OCI-LY3 (cell line): ENCODE measurements around the gene MYH15.

Experiments
- H2AFZ ChIP-seq: fragments of 200-600, 300-600 bp; shearing (Covaris generic); 2 replicates; pipeline ENCODE4 v1.6.0; 2014; ENCODE audit warnings: antibody characterized with exemption, low read depth, low read length
- H3K27ac ChIP-seq: fragments of 200-600, 300-600 bp; sonication (generic); 2 replicates; pipeline ENCODE4 v1.5.1; 2014; ENCODE audit warnings: mild to moderate bottlenecking, low read length, moderate library complexity, mixed read lengths
- H3K27me3 ChIP-seq: fragments of 200-600, 300-600 bp; sonication (generic); 2 replicates; pipeline ENCODE4 v1.6.1; 2014; ENCODE audit warnings: low read depth, low read length, mixed read lengths
- H3K36me3 ChIP-seq: fragments of 200-600, 300-600 bp; sonication (generic); replicated peaks from 2 replicates; pipeline ENCODE3; 2014; ENCODE audit warnings: low read depth, low read length, mixed read lengths
- H3K4me1 ChIP-seq: fragments of 300-600, 200-600 bp; sonication (generic); 2 replicates; pipeline ENCODE4 v1.6.1; 2014; ENCODE audit warnings: low read length, mixed read lengths
- H3K4me2 ChIP-seq: fragments of 200-600, 300-600 bp; sonication (generic); 2 replicates; pipeline ENCODE4 v1.6.1; 2014; ENCODE audit warnings: low read length, mixed read lengths
- H3K4me3 ChIP-seq: fragments of 300-600, 200-600 bp; sonication (generic); 2 replicates; pipeline ENCODE4 v1.5.1; 2014; ENCODE audit warnings: antibody characterized with exemption, mild to moderate bottlenecking, low read length, moderate library complexity
- H3K79me2 ChIP-seq: fragments of 300-600, 200-600 bp; shearing (Covaris generic); 2 replicates; pipeline ENCODE4 v1.6.1; 2014; ENCODE audit warnings: mild to moderate bottlenecking, low read length, mixed read lengths
- H3K9ac ChIP-seq: fragments of 300-600, 200-600 bp; shearing (Covaris generic); 2 replicates; pipeline ENCODE4 v1.6.0; 2014; ENCODE audit warnings: mild to moderate bottlenecking, low read length, moderate library complexity
- H3K9me3 ChIP-seq: fragments of 200-600, 300-600 bp; shearing (Covaris generic); 2 replicates; pipeline ENCODE4 v1.6.1; 2014; ENCODE audit warnings: low read length, mixed read lengths; ENCODE audit not compliant: insufficient read depth
- H4K20me1 ChIP-seq: fragments of 200-600, 300-600 bp; sonication (generic); 2 replicates; pipeline ENCODE4 v1.6.1; 2016; ENCODE audit warnings: low read length, mixed read lengths; ENCODE audit not compliant: insufficient read depth
- CTCF ChIP-seq: fragments of 200-600, 300-600 bp; sonication (generic); IDR thresholded peaks from 2 replicates; pipeline ENCODE4 v1.5.1; 2014; ENCODE audit warnings: antibody characterized with exemption, low read length, low read depth
- EZH2phosphoT487 ChIP-seq: fragments of 200-600 bp; shearing (Covaris generic); IDR thresholded peaks from 2 replicates; pipeline ENCODE4 v1.6.1; 2018; ENCODE audit warnings: antibody characterized with exemption, mixed run types, low read depth

The MYH15 gene

GRCh38 chr3:108487439-108487838 lies 23.0 kb downstream of the MYH15 start:
- Histone ChIP-seq H3K4me2 (no peak overlapping the region), H2AFZ (no peak overlapping the region)

GRCh38 chr3:108486941-108487340 lies 23.5 kb downstream of the MYH15 start:
- no peak overlapping the region for H3K4me2 ChIP-seq

More at GRCh38 chr3:108487439-108487838, 23.0 kb downstream of the MYH15 start:
- Histone ChIP-seq H3K79me2 (no peaks in the 10 kb centered on the region), H3K4me1 (peaks cover 15% of the 10 kb centered on the region), H3K27ac (no peak overlapping the region), H3K9ac (no peak overlapping the region), H3K9me3 (no peaks in the 10 kb centered on the region), H3K27me3 (peaks cover 4% of the 10 kb centered on the region; the same call in 1 of the 2 replicates), H3K4me3 (no peak overlapping the region), H4K20me1 (no peaks in the 10 kb centered on the region), H3K36me3 (no peaks in the 10 kb centered on the region)
- TF ChIP-seq EZH2phosphoT487 (no peak), CTCF (no peak)

GRCh38 chr3:108486338-108486737 lies 24.1 kb downstream of the MYH15 start:
- Histone ChIP-seq H3K9me3 (no peaks in the 10 kb centered on the region), H3K36me3 (no peaks in the 10 kb centered on the region), H3K4me3 (no peak overlapping the region), H3K4me1 (peaks cover 15% of the 10 kb centered on the region), H3K4me2 (no peak overlapping the region), H2AFZ (no peak overlapping the region), H3K9ac (no peak overlapping the region), H3K27ac (no peak overlapping the region), H4K20me1 (no peaks in the 10 kb centered on the region), H3K27me3 (peaks cover 4% of the 10 kb centered on the region; the same call in 1 of the 2 replicates), H3K79me2 (no peaks in the 10 kb centered on the region)
- no peak for TF ChIP-seq EZH2phosphoT487
- TF ChIP-seq CTCF: no peak

More at GRCh38 chr3:108486941-108487340, 23.5 kb downstream of the MYH15 start:
- Histone ChIP-seq H3K27me3 (peaks cover 4% of the 10 kb centered on the region; the same call in 1 of the 2 replicates), H3K4me3 (no peak overlapping the region), H3K9ac (no peak overlapping the region), H4K20me1 (no peaks in the 10 kb centered on the region), H3K79me2 (no peaks in the 10 kb centered on the region), H3K4me1 (peaks cover 15% of the 10 kb centered on the region), H3K27ac (no peak overlapping the region), H2AFZ (no peak overlapping the region), H3K9me3 (no peaks in the 10 kb centered on the region), H3K36me3 (no peaks in the 10 kb centered on the region)
- TF ChIP-seq EZH2phosphoT487 (no peak), CTCF (no peak)

GRCh38 chr3:108485146-108485545 lies 25.2 kb downstream of the MYH15 start:
- H2AFZ ChIP-seq: no peak overlapping the region; the same call in 1 of the 2 replicates
- no peak for TF ChIP-seq EZH2phosphoT487
- no peak for TF ChIP-seq CTCF

More at GRCh38 chr3:108485146-108485545, 25.2 kb downstream of the MYH15 start:
- peaks cover 15% of the 10 kb centered on the region for H3K4me1 ChIP-seq
- no peaks in the 10 kb centered on the region for H3K9me3 ChIP-seq
- H3K36me3 ChIP-seq: no peaks in the 10 kb centered on the region
- H3K79me2 ChIP-seq: no peaks in the 10 kb centered on the region
- peak overlapping the region; percentile 40 for H3K4me2 ChIP-seq
- H3K27me3 ChIP-seq: peaks cover 16% of the 10 kb centered on the region
- no peak overlapping the region for H3K27ac ChIP-seq
- no peak overlapping the region for H3K4me3 ChIP-seq
- H4K20me1 ChIP-seq: no peaks in the 10 kb centered on the region
- H3K9ac ChIP-seq: no peak overlapping the region
